ENCODE results near the gene FAM162B.

DNA sequence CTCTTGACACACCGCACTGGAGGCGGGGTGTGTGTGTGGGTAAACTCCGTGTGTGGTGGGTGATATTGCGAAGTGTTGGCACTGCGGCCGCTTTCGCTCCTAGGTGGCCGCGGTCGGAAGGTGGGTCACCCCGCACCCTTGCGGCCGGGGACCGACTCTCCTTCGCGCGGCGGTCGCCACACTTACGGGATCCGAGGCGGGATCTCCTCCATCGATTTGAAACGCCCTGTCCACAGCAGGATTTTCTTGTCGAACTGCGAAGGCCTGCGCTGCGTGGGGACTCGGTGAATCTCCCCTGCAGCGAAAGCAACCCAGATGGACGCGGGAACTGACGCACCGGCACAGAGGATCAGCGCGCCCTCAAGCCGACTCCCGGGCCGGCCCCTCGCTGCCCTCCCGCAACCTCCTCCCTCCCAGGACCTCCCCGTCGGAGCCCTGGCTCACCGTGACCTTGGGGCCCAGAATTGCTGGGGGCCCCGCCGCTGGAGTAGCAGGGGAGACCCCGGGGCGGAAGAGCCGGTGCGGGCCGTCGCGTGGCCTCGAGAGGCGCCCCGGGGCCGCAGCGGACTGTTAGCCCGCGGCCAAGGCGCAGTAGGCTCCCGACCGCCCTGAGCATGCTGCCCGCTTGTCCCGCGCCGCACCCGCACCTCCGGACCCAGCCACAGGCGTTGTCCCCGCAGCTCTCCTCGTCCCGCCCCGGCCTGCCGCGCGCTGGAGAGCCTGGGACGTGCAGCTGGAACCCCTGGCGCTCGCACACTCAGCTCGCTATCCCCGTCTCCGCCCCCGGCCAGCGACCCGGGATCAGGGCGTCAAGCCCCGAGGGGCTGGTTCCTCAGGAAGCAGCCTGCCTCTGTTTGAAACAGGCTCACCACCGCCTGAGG, at the start of gene FAM162B:
- TF ChIP-seq, protein P1, sequence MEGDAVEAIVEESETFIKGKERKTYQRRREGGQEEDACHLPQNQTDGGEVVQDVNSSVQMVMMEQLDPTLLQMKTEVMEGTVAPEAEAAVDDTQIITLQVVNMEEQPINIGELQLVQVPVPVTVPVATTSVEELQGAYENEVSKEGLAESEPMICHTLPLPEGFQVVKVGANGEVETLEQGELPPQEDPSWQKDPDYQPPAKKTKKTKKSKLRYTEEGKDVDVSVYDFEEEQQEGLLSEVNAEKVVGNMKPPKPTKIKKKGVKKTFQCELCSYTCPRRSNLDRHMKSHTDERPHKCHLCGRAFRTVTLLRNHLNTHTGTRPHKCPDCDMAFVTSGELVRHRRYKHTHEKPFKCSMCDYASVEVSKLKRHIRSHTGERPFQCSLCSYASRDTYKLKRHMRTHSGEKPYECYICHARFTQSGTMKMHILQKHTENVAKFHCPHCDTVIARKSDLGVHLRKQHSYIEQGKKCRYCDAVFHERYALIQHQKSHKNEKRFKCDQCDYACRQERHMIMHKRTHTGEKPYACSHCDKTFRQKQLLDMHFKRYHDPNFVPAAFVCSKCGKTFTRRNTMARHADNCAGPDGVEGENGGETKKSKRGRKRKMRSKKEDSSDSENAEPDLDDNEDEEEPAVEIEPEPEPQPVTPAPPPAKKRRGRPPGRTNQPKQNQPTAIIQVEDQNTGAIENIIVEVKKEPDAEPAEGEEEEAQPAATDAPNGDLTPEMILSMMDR (IDR thresholded peaks at IDR 0.05): no peak
- TF ChIP-seq RCOR1 (IDR thresholded peaks at IDR 0.05; ENCODE audit: low read depth, low read length): no peak
- no peak for TF ChIP-seq E2F6 (IDR thresholded peaks at IDR 0.05; ENCODE audit: borderline replicate concordance, low read depth)

All from A549 (cell line).